Suprapubic skin (tissue), 4 donors: ENCODE results near the gene LRIG1.

Source experiments
- EP300 ChIP-seq: sonication (generic); formaldehyde crosslinking; IDR thresholded peaks from one replicate; pipeline ENCODE4 v1.6.1; 2017; ENCODE audit warnings: antibody characterized with exemption
- POLR2A ChIP-seq, 2 donors: fragments of 450-650 bp; IDR thresholded peaks; one replicate each; pipeline ENCODE4 v1.6.1; 2017; ENCODE audit warnings: antibody characterized with exemption in 2 of 2, mild to moderate bottlenecking in 2 of 2, moderate library complexity in 2 of 2
- POLR2AphosphoS5 ChIP-seq, 3 donors: sonication (generic); formaldehyde crosslinking; IDR thresholded peaks; one replicate each; pipeline ENCODE4 v1.6.1; 2017; ENCODE audit warnings: antibody characterized with exemption in 3 of 3
- TF ChIP-seq, protein P1 (sequence below), 2 donors: fragments of 200-600 bp in 1 of 2; fragments of 450-650 bp in 1 of 2; sonication (generic) in 1 of 2; IDR thresholded peaks; one replicate each; pipeline ENCODE4 v1.5.1; 2016 to 2019; ENCODE audit warnings: antibody characterized with exemption in 2 of 2, mild to moderate bottlenecking in 1 of 2, moderate library complexity in 1 of 2

DNA sequence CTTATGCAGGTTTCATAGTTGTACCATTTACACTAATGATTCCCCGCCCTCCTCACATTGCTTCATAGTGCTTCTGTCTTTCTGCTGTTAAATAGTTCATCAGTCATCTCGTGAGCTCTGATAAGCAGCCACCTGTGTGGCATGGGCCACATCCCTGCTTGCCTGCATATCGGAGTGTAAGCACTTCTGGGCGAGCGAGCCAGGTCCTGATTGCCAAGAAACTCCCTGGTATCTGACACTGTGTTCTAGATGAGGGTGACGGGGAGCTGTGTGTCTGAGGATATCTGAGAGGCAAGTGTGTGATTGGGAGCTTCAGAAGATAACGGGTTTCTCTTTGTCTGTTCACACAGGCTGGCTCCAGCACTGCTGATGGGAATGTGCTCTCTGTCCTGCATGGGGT, 130.6 kb downstream of the LRIG1 start:
- TF ChIP-seq EP300 (no peak), POLR2A (IDR thresholded peaks at IDR 0.05) (no peak), POLR2AphosphoS5 (IDR thresholded peaks at IDR 0.05) (no peak)
- TF ChIP-seq, protein P1, sequence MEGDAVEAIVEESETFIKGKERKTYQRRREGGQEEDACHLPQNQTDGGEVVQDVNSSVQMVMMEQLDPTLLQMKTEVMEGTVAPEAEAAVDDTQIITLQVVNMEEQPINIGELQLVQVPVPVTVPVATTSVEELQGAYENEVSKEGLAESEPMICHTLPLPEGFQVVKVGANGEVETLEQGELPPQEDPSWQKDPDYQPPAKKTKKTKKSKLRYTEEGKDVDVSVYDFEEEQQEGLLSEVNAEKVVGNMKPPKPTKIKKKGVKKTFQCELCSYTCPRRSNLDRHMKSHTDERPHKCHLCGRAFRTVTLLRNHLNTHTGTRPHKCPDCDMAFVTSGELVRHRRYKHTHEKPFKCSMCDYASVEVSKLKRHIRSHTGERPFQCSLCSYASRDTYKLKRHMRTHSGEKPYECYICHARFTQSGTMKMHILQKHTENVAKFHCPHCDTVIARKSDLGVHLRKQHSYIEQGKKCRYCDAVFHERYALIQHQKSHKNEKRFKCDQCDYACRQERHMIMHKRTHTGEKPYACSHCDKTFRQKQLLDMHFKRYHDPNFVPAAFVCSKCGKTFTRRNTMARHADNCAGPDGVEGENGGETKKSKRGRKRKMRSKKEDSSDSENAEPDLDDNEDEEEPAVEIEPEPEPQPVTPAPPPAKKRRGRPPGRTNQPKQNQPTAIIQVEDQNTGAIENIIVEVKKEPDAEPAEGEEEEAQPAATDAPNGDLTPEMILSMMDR (IDR thresholded peaks at IDR 0.05), result no peak
